Measurements from ENCODE around the gene SPOCK1. TPM values are rescaled to one million over a fixed set of nuclear protein-coding genes. Genes with fewer than 3 reads are reported as not detected.

SPOCK1 gene
- total and polyA plus RNA-seq, 2 donors (not counting 3 experiments of a cell fraction or from before 2014, with no cell fraction given), result 144 to 280 TPM

DNA sequence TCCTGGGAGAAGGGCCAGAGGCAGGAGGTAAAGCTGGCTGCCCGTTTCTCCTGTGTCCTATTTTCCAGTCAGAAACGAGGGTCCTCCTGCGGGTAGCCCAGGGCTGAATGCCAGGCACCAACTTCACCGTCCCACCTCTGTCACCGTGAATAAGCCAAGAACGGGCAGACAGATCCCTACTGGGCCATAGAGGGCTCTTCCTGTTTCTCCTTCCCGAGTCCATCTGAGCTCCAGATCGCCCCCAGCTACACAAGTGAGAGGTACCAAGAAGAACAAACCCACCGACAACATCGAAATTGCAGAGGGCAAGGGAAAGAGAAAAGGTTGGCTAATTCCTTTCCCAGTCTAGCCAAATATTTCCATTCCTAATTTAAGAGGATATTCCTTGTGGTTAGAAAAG is 93.7 kb downstream of the SPOCK1 start:
- intact Hi-C loops (cut with micrococcal nuclease) (no loop called here), dilution Hi-C loops (cut with MboI; ENCODE audit: extremely low pct_ligation_motif_present, low sequenced_read_pairs) (no loop called here)
- H4K20me1 ChIP-seq (replicated peaks; ENCODE audit: control insufficient read depth, extremely low read depth, insufficient read depth, low read length), result no peaks in the 10 kb centered on the region
- no peaks in the 10 kb centered on the region for H3K27me3 ChIP-seq (ENCODE audit: control insufficient read depth in 2 of 2, insufficient read depth in 2 of 2, low read length in 2 of 2)
- no peak overlapping the region for H3K27ac ChIP-seq (ENCODE audit: insufficient read depth, low read depth, low read length)
- DNase-seq (ENCODE audit: low read depth, low spot score), result no peak
- no peak overlapping the region for H2AFZ ChIP-seq (ENCODE audit: low read depth, low read length)
- peaks cover 55% of the 10 kb centered on the region for H3K79me2 ChIP-seq (ENCODE audit: control insufficient read depth, insufficient read depth, low read length)
- H3K36me3 ChIP-seq (ENCODE audit: control insufficient read depth in 2 of 2, extremely low read depth in 1 of 2, insufficient read depth in 2 of 2, low read length in 2 of 2), result no peaks in the 10 kb centered on the region
- no peaks in the 10 kb centered on the region for H3K9me1 ChIP-seq (replicated peaks; ENCODE audit: control insufficient read depth, extremely low read depth, insufficient read depth, low read length)
- no peak overlapping the region for H3K9ac ChIP-seq (replicated peaks; ENCODE audit: extremely low read depth, insufficient read depth, low read length)
- no TSS peak for BruUV-seq (replicated peaks)
- no peak overlapping the region for H3K4me3 ChIP-seq (replicated peaks in 1 of 3; ENCODE audit: insufficient read depth in 1 of 3, low read depth in 1 of 3, low read length in 3 of 3)
- FAIRE-seq, result no peak
- no peaks in the 10 kb centered on the region for H3K9me3 ChIP-seq (replicated peaks; ENCODE audit: control insufficient read depth, insufficient read depth, low read length)
- ChIA-PET CTCF (interaction anchor here (1.2 to 3.7 kb wide), 3 partner anchors 10 to 85 kb away, joined by 3 to 13 read pairs (median 3); no protein-coding TSS in a partner anchor), POLR2A (no interaction called here)
- peaks cover 2% of the 10 kb centered on the region for H3K4me1 ChIP-seq (ENCODE audit: control insufficient read depth, extremely low read depth, insufficient read depth, low read length)
- H3K4me2 ChIP-seq (ENCODE audit: insufficient read depth, low read length), result no peak overlapping the region
- TF ChIP-seq JUN (IDR thresholded peaks at IDR 0.05; ENCODE audit: borderline replicate concordance, insufficient read depth, insufficient read length, low read depth) (no peak), POLR2A (IDR thresholded peaks at IDR 0.05; ENCODE audit: low read depth, low read length) (no peak), MAX (IDR thresholded peaks at IDR 0.05; ENCODE audit: insufficient read depth, insufficient read length) (no peak), GATA2 (IDR thresholded peaks at IDR 0.05; ENCODE audit: insufficient read depth, insufficient read length, low read depth, low read length) (no peak), MYC (IDR thresholded peaks at IDR 0.05; ENCODE audit: low read depth, low read length) (no peak), FOS (IDR thresholded peaks at IDR 0.05; ENCODE audit: borderline replicate concordance, insufficient read depth, low read length) (no peak), POLR2AphosphoS5 (IDR thresholded peaks at IDR 0.05; ENCODE audit: insufficient read depth, low read depth, low read length) (no peak), CTCF (IDR thresholded peaks at IDR 0.05; ENCODE audit: extremely low read depth in 1 of 2, insufficient read depth in 1 of 2, low read depth in 1 of 2, low read length in 2 of 2) (no peak)

All from endothelial cell of umbilical vein (primary cell).